ENCODE results near the gene TMEM178B. TPM values are rescaled to one million over a fixed set of nuclear protein-coding genes. Genes with fewer than 3 reads are reported as not detected.
A peak's percentile ranks its signal among the peaks of the same experiment; 100 is the strongest.

The TMEM178B gene
- total and polyA plus RNA-seq, 2 of the 13 experiments (the other 11 are each of a cell fraction or from before 2014, with no cell fraction given): 0.01 to 0.02 TPM

- TF ChIP-seq ZGPAT (CRISPR knock-in tag; IDR thresholded peaks at IDR 0.05) (no peak), ZNF10 (CRISPR knock-in tag; IDR thresholded peaks at IDR 0.05; ENCODE audit: borderline replicate concordance, low read depth) (no peak), ZNF768 (CRISPR knock-in tag; IDR thresholded peaks at IDR 0.05) (0 out of 2 replicates have a peak, but pooled peaks have one; percentile 8), TMF1 (CRISPR knock-in tag; IDR thresholded peaks at IDR 0.05; ENCODE audit: low read depth) (no peak), EZH2 (conservative IDR thresholded peaks at IDR 0.05; ENCODE audit: low read depth, low read length) (peak; percentile 45; the same call in 1 of the 2 replicates), HIC2 (CRISPR knock-in tag; IDR thresholded peaks at IDR 0.05; ENCODE audit: low read depth) (no peak), E2F2 (CRISPR knock-in tag; IDR thresholded peaks at IDR 0.05; ENCODE audit: borderline replicate concordance) (no peak), FOXM1 (CRISPR knock-in tag; IDR thresholded peaks at IDR 0.05) (no peak), TAF15 (IDR thresholded peaks at IDR 0.05; ENCODE audit: low read depth, low read length, poor library complexity, severe bottlenecking) (no peak), RARA (CRISPR knock-in tag; IDR thresholded peaks at IDR 0.05) (no peak), GABPB1 (CRISPR knock-in tag; IDR thresholded peaks at IDR 0.05) (0 out of 2 replicates have a peak, but pooled peaks have one; percentile 23), MYPOP (CRISPR knock-in tag; IDR thresholded peaks at IDR 0.05) (peak; percentile 39; the same call in 1 of the 2 replicates)
- TF ChIP-seq, protein P1, sequence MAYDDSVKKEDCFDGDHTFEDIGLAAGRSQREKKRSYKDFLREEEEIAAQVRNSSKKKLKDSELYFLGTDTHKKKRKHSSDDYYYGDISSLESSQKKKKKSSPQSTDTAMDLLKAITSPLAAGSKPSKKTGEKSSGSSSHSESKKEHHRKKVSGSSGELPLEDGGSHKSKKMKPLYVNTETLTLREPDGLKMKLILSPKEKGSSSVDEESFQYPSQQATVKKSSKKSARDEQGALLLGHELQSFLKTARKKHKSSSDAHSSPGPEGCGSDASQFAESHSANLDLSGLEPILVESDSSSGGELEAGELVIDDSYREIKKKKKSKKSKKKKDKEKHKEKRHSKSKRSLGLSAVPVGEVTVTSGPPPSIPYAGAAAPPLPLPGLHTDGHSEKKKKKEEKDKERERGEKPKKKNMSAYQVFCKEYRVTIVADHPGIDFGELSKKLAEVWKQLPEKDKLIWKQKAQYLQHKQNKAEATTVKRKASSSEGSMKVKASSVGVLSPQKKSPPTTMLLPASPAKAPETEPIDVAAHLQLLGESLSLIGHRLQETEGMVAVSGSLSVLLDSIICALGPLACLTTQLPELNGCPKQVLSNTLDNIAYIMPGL (CRISPR knock-in tag; IDR thresholded peaks at IDR 0.05; ENCODE audit: borderline replicate concordance in 1 of 2, low read depth in 1 of 2): no peak
- TF ChIP-seq, protein P2, sequence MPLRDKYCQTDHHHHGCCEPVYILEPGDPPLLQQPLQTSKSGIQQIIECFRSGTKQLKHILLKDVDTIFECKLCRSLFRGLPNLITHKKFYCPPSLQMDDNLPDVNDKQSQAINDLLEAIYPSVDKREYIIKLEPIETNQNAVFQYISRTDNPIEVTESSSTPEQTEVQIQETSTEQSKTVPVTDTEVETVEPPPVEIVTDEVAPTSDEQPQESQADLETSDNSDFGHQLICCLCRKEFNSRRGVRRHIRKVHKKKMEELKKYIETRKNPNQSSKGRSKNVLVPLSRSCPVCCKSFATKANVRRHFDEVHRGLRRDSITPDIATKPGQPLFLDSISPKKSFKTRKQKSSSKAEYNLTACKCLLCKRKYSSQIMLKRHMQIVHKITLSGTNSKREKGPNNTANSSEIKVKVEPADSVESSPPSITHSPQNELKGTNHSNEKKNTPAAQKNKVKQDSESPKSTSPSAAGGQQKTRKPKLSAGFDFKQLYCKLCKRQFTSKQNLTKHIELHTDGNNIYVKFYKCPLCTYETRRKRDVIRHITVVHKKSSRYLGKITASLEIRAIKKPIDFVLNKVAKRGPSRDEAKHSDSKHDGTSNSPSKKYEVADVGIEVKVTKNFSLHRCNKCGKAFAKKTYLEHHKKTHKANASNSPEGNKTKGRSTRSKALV (CRISPR knock-in tag; IDR thresholded peaks at IDR 0.05): peak; percentile 92
- TF ChIP-seq, protein P3, sequence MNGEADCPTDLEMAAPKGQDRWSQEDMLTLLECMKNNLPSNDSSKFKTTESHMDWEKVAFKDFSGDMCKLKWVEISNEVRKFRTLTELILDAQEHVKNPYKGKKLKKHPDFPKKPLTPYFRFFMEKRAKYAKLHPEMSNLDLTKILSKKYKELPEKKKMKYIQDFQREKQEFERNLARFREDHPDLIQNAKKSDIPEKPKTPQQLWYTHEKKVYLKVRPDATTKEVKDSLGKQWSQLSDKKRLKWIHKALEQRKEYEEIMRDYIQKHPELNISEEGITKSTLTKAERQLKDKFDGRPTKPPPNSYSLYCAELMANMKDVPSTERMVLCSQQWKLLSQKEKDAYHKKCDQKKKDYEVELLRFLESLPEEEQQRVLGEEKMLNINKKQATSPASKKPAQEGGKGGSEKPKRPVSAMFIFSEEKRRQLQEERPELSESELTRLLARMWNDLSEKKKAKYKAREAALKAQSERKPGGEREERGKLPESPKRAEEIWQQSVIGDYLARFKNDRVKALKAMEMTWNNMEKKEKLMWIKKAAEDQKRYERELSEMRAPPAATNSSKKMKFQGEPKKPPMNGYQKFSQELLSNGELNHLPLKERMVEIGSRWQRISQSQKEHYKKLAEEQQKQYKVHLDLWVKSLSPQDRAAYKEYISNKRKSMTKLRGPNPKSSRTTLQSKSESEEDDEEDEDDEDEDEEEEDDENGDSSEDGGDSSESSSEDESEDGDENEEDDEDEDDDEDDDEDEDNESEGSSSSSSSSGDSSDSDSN (CRISPR knock-in tag; IDR thresholded peaks at IDR 0.05): 0 out of 2 replicates have a peak, but pooled peaks have one; percentile 29
These were observed 513 bp downstream of the TMEM178B start (continued) for GRCh38 chr7:141074162-141074991.

Data from HepG2 (cell line).